ENCODE results near the gene COL27A1. TPM values are rescaled to one million over a fixed set of nuclear protein-coding genes. Genes with fewer than 3 reads are reported as not detected.

The COL27A1 gene
- total RNA-seq, 1 donor from 2014 or later = 4.3 TPM

- Histone ChIP-seq H4K20me1 (ENCODE audit: low read depth) (no peaks in the 10 kb centered on the region), H3K9ac (no peak overlapping the region), H3K4me1 (no peaks in the 10 kb centered on the region), H3K27ac (no peak overlapping the region), H3K36me3 (no peaks in the 10 kb centered on the region), H3K9me3 (ENCODE audit: low read depth) (no peaks in the 10 kb centered on the region), H2AFZ (replicated peaks) (no peak overlapping the region), H3K79me2 (ENCODE audit: low read depth) (no peaks in the 10 kb centered on the region), H3F3A (ENCODE audit: low read depth) (no peaks in the 10 kb centered on the region), H3K27me3 (no peaks in the 10 kb centered on the region), H3K4me3 (no peak overlapping the region), H3K4me2 (no peak overlapping the region)
- DNase-seq (ENCODE audit: low spot score) = no peak
- Mint-ChIP-seq H3K4me1 (peaks cover 9% of the 10 kb centered on the region), H3K4me3 (no peak overlapping the region), H3K27ac (no peak overlapping the region), H3K36me3 (peaks cover 23% of the 10 kb centered on the region), H3K27me3 (ENCODE audit: insufficient read depth, low read depth) (peaks cover 7% of the 10 kb centered on the region), H3K9me3 (no peaks in the 10 kb centered on the region)
- no peak for TF ChIP-seq CTCF (IDR thresholded peaks at IDR 0.05)
- TF ChIP-seq EZH2 (IDR thresholded peaks at IDR 0.05) = no peak
- TF ChIP-seq EZH2phosphoT487 (IDR thresholded peaks at IDR 0.05) = no peak
These were observed 118.1 kb downstream of the COL27A1 start for GRCh38 chr9:114273461-114273881.

- no peak overlapping the region for H3K4me3 ChIP-seq
- no peaks in the 10 kb centered on the region for H3K9me3 Mint-ChIP-seq
- H3K27me3 Mint-ChIP-seq (ENCODE audit: insufficient read depth, low read depth) = peaks cover 7% of the 10 kb centered on the region
- H3K4me1 ChIP-seq = no peaks in the 10 kb centered on the region
- no peak overlapping the region for H3K9ac ChIP-seq
- H3K4me2 ChIP-seq = no peak overlapping the region
- no peak overlapping the region for H3K27ac Mint-ChIP-seq
- H3K36me3 ChIP-seq = no peaks in the 10 kb centered on the region
- no peak overlapping the region for H3K27ac ChIP-seq
- H3K9me3 ChIP-seq (ENCODE audit: low read depth) = no peaks in the 10 kb centered on the region
- H3K79me2 ChIP-seq (ENCODE audit: low read depth) = no peaks in the 10 kb centered on the region
- no peaks in the 10 kb centered on the region for H3F3A ChIP-seq (ENCODE audit: low read depth)
- H3K4me3 Mint-ChIP-seq = no peak overlapping the region
- H3K27me3 ChIP-seq = no peaks in the 10 kb centered on the region
- no peaks in the 10 kb centered on the region for H4K20me1 ChIP-seq (ENCODE audit: low read depth)
- peaks cover 23% of the 10 kb centered on the region for H3K36me3 Mint-ChIP-seq
- DNase-seq (ENCODE audit: low spot score) = no peak
- TF ChIP-seq EZH2 (IDR thresholded peaks at IDR 0.05) (no peak), EZH2phosphoT487 (IDR thresholded peaks at IDR 0.05) (no peak), CTCF (IDR thresholded peaks at IDR 0.05) (no peak)
- peaks cover 9% of the 10 kb centered on the region for H3K4me1 Mint-ChIP-seq
- no peak overlapping the region for H2AFZ ChIP-seq (replicated peaks)
These were observed 118.9 kb downstream of the COL27A1 start for GRCh38 chr9:114274217-114274616.

- H3K36me3 ChIP-seq = no peaks in the 10 kb centered on the region
- H3K36me3 Mint-ChIP-seq = peaks cover 25% of the 10 kb centered on the region
- H3K9me3 Mint-ChIP-seq = no peaks in the 10 kb centered on the region
- H3K4me3 ChIP-seq = no peak overlapping the region
- no peak overlapping the region for H3K27ac Mint-ChIP-seq
- H3K4me1 ChIP-seq = no peaks in the 10 kb centered on the region
- no peak overlapping the region for H2AFZ ChIP-seq (replicated peaks)
- H3K4me3 Mint-ChIP-seq = no peak overlapping the region
- TF ChIP-seq EZH2 (IDR thresholded peaks at IDR 0.05) = no peak
- no peak for TF ChIP-seq CTCF (IDR thresholded peaks at IDR 0.05)
- no peak for TF ChIP-seq EZH2phosphoT487 (IDR thresholded peaks at IDR 0.05)
- H4K20me1 ChIP-seq (ENCODE audit: low read depth) = no peaks in the 10 kb centered on the region
- H3K79me2 ChIP-seq (ENCODE audit: low read depth) = no peaks in the 10 kb centered on the region
- H3K27me3 ChIP-seq = no peaks in the 10 kb centered on the region
- H3K27ac ChIP-seq = no peak overlapping the region
- no peak overlapping the region for H3K4me2 ChIP-seq
- DNase-seq (ENCODE audit: low spot score) = no peak
- peaks cover 9% of the 10 kb centered on the region for H3K4me1 Mint-ChIP-seq
- H3K9me3 ChIP-seq (ENCODE audit: low read depth) = no peaks in the 10 kb centered on the region
- H3K9ac ChIP-seq = no peak overlapping the region
- H3K27me3 Mint-ChIP-seq (ENCODE audit: insufficient read depth, low read depth) = peaks cover 6% of the 10 kb centered on the region
- no peaks in the 10 kb centered on the region for H3F3A ChIP-seq (ENCODE audit: low read depth)
These were observed 120.1 kb downstream of the COL27A1 start for GRCh38 chr9:114275246-114276004.
